ENCODE results near the gene TMIGD1. TPM values are rescaled to one million over a fixed set of nuclear protein-coding genes. Genes with fewer than 3 reads are reported as not detected.

TMIGD1 gene
- total RNA-seq, 2 donors from 2014 or later: not detected

- intact Hi-C loops (cut with DNase I): no loop called here
- H3K36me3 ChIP-seq (replicated peaks in 1 of 2; ENCODE audit: insufficient read depth in 1 of 2, low read depth in 2 of 2): no peaks in the 10 kb centered on the region
- no peak overlapping the region for H3K27ac ChIP-seq
- no peak for ATAC-seq
- WGBS, 2 donors: 88 to 91% methylated on average over 1 to 4 of the region's 4 CpGs
- H3K27me3 ChIP-seq: no peaks in the 10 kb centered on the region
- H3K9me3 ChIP-seq: peaks cover 0 to 5% (median 0%) of the 10 kb centered on the region in 3 donors
- no peak for DNase-seq
- no peaks in the 10 kb centered on the region for H3K4me1 ChIP-seq
- no peak overlapping the region for H3K4me3 ChIP-seq
- TF ChIP-seq POLR2A (IDR thresholded peaks at IDR 0.05): no peak
- no peak for TF ChIP-seq CTCF (IDR thresholded peaks at IDR 0.05)
Observed at GRCh38 chr17:30297715-30298114, 36.1 kb downstream of the TMIGD1 start.

- no peak overlapping the region for H3K27ac ChIP-seq
- H3K4me3 ChIP-seq: no peak overlapping the region
- intact Hi-C loops (cut with DNase I): no loop called here
- no peak for ATAC-seq
- H3K36me3 ChIP-seq (replicated peaks in 1 of 2; ENCODE audit: insufficient read depth in 1 of 2, low read depth in 2 of 2): no peaks in the 10 kb centered on the region
- no peak for DNase-seq
- 65 to 68% methylated on average over 5 of the region's 5 CpGs for WGBS, 2 donors
- H3K4me1 ChIP-seq: no peaks in the 10 kb centered on the region
- H3K27me3 ChIP-seq: no peaks in the 10 kb centered on the region
- TF ChIP-seq CTCF (IDR thresholded peaks at IDR 0.05) (no peak), POLR2A (IDR thresholded peaks at IDR 0.05) (no peak)
- peaks cover 0 to 5% (median 0%) of the 10 kb centered on the region in 3 donors for H3K9me3 ChIP-seq
Observed at GRCh38 chr17:30296499-30297080, 37.3 kb downstream of the TMIGD1 start.

- DNase-seq (no peak), ATAC-seq (no peak)
- TF ChIP-seq CTCF (IDR thresholded peaks at IDR 0.05) (no peak), POLR2A (IDR thresholded peaks at IDR 0.05) (no peak)
Observed at GRCh38 chr17:30292286-30292858, 41.5 kb downstream of the TMIGD1 start.

GRCh38 chr17:30291543-30292285 is 42.1 kb downstream of the TMIGD1 start, which contains the start of gene BLMH:
TSS of gene BLMH (minus strand) at chr17:30291944. CDS start at chr17:30291819, 125 bp downstream.
- H3K9me3 ChIP-seq: no peaks in the 10 kb centered on the region
- intact Hi-C loops (cut with DNase I): no loop called here
- H3K27me3 ChIP-seq: no peaks in the 10 kb centered on the region
- peak within 1 kb of the TSS in 3 of 4 donors; percentile 63 to 70 (median 65) for H3K27ac ChIP-seq
- TF ChIP-seq CTCF (IDR thresholded peaks at IDR 0.05) (no peak), POLR2A (IDR thresholded peaks at IDR 0.05) (peak; percentile 62 to 68 (median 68))
- DNase-seq (peak; percentile 73 to 83 (median 80)), ATAC-seq (peak; percentile 90)
- H3K36me3 ChIP-seq (replicated peaks in 1 of 2; ENCODE audit: insufficient read depth in 1 of 2, low read depth in 2 of 2): peaks cover 0 to 7% of the 10 kb centered on the region in 2 donors
- WGBS, 2 donors: 0% methylated on average over 82 of the region's 89 CpGs; no CpG with 5 or more reads in 1 of the 2 donors
- H3K4me3 ChIP-seq: peak within 1 kb of the TSS; percentile 86 to 98
- peaks cover 11% of the 10 kb centered on the region for H3K4me1 ChIP-seq

More at GRCh38 chr17:30292286-30292858, 41.5 kb downstream of the TMIGD1 start:
- WGBS, 2 donors: 29 to 50% methylated on average over 11 to 17 of the region's 17 CpGs
- H3K27me3 ChIP-seq: no peaks in the 10 kb centered on the region
- no peaks in the 10 kb centered on the region for H3K9me3 ChIP-seq
- H3K36me3 ChIP-seq (replicated peaks in 1 of 2; ENCODE audit: insufficient read depth in 1 of 2, low read depth in 2 of 2): peaks cover 0 to 4% of the 10 kb centered on the region in 2 donors
- peaks cover 11% of the 10 kb centered on the region for H3K4me1 ChIP-seq
- peak overlapping the region; percentile 38 to 98 for H3K4me3 ChIP-seq
- peak overlapping the region in 3 of 4 donors; percentile 63 to 70 (median 65) for H3K27ac ChIP-seq
- intact Hi-C loops (cut with DNase I): no loop called here
